SK-N-SH treated with all-trans-retinoic acid at 6 μM for 48 hours (cell line): ENCODE results near the gene PLAC8L1.

Experiments
- ESRRG ChIP-seq: fragments of 250-450 bp; sonication (Bioruptor Pico); IDR thresholded peaks from 2 replicates; pipeline ENCODE4 v1.6.1; 2021; ENCODE audit warnings: mild to moderate bottlenecking
- ISL1 ChIP-seq: fragments of 250-450 bp; sonication (Bioruptor Pico); IDR thresholded peaks from 2 replicates; pipeline ENCODE4 v2.1.2; 2022; ENCODE audit warnings: mild to moderate bottlenecking, moderate library complexity
- RARB ChIP-seq: fragments of 250-450 bp; sonication (Bioruptor Pico); IDR thresholded peaks from 2 replicates; pipeline ENCODE4 v1.8.0; 2021; ENCODE audit warnings: mild to moderate bottlenecking, moderate library complexity
- ZC3H10 ChIP-seq: fragments of 250-450 bp; sonication (Bioruptor Pico); IDR thresholded peaks from 2 replicates; pipeline ENCODE4 v1.5.1; 2021; ENCODE audit warnings: mild to moderate bottlenecking, moderate library complexity
- ZFP30 ChIP-seq: fragments of 450-650 bp; formaldehyde crosslinking; IDR thresholded peaks from 2 replicates; pipeline ENCODE4 v1.5.0; 2022; ENCODE audit warnings: mild to moderate bottlenecking, moderate library complexity
- ZNF565 ChIP-seq: fragments of 450-650 bp; formaldehyde crosslinking; conservative IDR thresholded peaks from 2 replicates; pipeline ENCODE4 v1.5.0; 2020; ENCODE audit warnings: low read depth, mild to moderate bottlenecking, moderate library complexity
- TF ChIP-seq, protein P1 (sequence below): fragments of 250-450 bp; sonication (Bioruptor Pico); IDR thresholded peaks from 2 replicates; pipeline ENCODE4 v1.5.1; 2020; ENCODE audit warnings: low read depth, mild to moderate bottlenecking, moderate library complexity
- TF ChIP-seq, protein P2 (sequence below): fragments of 250-450 bp; sonication (Bioruptor Pico); IDR thresholded peaks from 2 replicates; pipeline ENCODE4 v1.8.0; 2020; ENCODE audit warnings: mild to moderate bottlenecking, moderate library complexity, borderline replicate concordance

DNA sequence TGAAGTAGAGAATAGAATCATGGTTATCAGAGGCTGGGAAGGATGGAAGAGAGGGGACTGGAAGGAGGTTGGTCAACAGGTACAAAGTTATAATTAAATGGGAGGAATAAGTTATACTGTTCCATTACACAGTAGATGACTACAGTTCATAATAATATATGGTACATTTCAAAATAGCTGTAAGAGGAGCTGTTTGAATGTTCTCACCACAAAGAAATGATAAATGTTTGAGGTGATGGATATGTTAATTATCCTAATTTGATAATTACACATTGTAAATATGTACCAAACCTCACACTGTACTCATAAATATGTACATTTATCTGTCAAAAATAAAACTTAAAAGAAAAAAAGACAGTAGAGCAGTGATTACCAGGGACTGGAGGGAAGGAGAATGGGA, 12.9 kb upstream of the PLAC8L1 start:
- TF ChIP-seq, protein P1, sequence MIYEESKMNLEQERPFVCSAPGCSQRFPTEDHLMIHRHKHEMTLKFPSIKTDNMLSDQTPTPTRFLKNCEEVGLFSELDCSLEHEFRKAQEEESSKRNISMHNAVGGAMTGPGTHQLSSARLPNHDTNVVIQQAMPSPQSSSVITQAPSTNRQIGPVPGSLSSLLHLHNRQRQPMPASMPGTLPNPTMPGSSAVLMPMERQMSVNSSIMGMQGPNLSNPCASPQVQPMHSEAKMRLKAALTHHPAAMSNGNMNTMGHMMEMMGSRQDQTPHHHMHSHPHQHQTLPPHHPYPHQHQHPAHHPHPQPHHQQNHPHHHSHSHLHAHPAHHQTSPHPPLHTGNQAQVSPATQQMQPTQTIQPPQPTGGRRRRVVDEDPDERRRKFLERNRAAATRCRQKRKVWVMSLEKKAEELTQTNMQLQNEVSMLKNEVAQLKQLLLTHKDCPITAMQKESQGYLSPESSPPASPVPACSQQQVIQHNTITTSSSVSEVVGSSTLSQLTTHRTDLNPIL (CRISPR knock-in tag) = no peak
- TF ChIP-seq ZC3H10 (CRISPR knock-in tag) (no peak), RARB (CRISPR knock-in tag) (no peak), ISL1 (CRISPR knock-in tag) (no peak), ZNF565 (CRISPR knock-in tag) (no peak), ESRRG (no peak), ZFP30 (CRISPR knock-in tag) (no peak)
- TF ChIP-seq, protein P2, sequence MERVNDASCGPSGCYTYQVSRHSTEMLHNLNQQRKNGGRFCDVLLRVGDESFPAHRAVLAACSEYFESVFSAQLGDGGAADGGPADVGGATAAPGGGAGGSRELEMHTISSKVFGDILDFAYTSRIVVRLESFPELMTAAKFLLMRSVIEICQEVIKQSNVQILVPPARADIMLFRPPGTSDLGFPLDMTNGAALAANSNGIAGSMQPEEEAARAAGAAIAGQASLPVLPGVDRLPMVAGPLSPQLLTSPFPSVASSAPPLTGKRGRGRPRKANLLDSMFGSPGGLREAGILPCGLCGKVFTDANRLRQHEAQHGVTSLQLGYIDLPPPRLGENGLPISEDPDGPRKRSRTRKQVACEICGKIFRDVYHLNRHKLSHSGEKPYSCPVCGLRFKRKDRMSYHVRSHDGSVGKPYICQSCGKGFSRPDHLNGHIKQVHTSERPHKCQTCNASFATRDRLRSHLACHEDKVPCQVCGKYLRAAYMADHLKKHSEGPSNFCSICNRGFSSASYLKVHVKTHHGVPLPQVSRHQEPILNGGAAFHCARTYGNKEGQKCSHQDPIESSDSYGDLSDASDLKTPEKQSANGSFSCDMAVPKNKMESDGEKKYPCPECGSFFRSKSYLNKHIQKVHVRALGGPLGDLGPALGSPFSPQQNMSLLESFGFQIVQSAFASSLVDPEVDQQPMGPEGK (CRISPR knock-in tag) = no peak
